Germinal center (tissue), 1 donor: ENCODE results near the gene ISLR2.
"Not testable (repeated sequence)": the region's sequence is repeated elsewhere in the genome, so short reads cannot be mapped to it uniquely, and the experiment has no call there.

Source experiments
- DNase-seq: peaks from one replicate; pipeline ENCODE4 v3.0.0; 2012; ENCODE audit warnings: mixed read lengths, low spot score

The ISLR2 gene

DNA sequence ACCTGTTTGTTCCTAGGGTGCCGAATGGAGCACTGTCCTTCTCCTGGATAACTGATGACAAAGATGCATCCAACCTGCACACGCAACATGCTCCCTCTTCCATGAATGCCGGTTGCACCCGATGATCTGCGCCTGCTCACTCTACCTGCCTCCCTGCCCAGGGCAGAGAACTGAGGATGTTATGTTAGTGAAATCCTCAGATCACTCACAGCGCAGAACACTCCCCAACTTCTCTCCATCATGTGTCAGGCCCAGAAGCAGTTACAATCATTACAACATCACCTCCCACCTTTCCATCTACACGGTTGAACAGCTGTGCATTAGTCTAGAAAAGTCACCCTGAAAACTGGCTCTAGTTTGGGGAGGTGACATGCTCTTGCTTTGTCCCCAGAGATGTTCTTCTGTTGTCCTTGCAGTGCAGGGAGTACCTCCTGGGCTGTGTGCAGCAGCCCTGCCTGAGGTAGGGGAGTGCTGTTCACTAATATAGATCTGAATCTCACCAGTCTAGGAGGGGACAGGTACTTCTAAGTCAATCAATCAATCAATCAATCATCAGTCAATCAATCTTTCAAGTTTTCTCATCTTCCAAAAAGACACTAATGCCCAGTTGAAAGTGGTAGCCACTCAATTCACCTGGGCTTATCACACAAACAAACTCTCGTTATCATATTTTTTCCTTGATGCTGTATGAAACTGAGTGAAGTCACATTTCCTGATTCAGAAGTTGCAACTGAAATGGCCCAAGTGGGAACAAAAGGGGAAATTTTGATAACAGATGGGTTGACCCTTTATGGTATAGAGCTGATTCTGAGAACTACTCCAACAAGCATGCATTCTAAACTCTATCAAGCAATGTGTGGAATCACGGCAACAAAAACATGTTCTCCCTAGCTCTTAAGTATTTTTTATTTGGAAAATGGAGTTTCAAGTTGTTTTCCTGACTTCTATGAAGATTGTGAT lies 27.8 kb downstream of the ISLR2 start:
- no peak for DNase-seq

- no peak for DNase-seq
These were observed 28.7 kb downstream of the ISLR2 start for GRCh38 chr15:74158855-74159650.

GRCh38 chr15:74159773-74160172 lies 29.4 kb downstream of the ISLR2 start:
- DNase-seq: no peak

DNA sequence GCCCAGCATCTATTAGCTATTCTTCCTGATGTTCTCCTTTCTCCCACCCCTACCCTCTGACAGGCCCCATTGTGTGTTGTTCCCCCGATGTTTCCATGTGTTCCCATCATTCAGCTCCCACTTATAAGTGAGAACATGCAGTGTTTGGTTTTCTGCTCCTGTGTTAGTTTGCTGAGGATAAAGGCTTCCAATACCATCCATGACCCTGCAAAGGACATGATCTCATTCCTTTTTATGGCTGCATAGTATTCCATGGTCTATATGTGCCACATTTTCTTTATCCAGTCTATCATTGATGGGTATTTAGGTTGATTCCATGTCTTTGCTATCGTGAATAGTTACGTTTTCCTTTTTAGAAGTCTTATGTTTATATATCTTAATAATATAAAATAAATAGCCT lies 30.0 kb downstream of the ISLR2 start:
- not testable (repeated sequence) for DNase-seq

DNA sequence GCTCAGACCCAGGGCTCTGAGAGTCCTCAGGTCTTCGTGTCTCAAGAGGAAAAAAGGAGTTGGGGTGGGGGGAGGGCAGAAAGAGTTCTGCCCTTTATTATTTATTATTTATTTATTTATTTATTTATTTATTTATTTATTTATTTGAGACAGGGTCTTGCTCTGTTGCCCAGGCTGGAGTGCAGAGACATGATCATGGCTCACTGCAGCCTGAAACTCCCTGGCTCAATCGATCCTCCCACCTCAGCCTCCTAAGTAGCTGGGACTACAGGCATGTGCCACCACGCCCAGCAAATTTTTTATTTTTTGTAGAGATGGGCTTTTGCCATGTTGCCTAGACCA lies 31.8 kb downstream of the ISLR2 start:
- DNase-seq: not testable (repeated sequence)

- DNase-seq: no peak
These were observed 35.1 kb downstream of the ISLR2 start for GRCh38 chr15:74165461-74165860.

DNA sequence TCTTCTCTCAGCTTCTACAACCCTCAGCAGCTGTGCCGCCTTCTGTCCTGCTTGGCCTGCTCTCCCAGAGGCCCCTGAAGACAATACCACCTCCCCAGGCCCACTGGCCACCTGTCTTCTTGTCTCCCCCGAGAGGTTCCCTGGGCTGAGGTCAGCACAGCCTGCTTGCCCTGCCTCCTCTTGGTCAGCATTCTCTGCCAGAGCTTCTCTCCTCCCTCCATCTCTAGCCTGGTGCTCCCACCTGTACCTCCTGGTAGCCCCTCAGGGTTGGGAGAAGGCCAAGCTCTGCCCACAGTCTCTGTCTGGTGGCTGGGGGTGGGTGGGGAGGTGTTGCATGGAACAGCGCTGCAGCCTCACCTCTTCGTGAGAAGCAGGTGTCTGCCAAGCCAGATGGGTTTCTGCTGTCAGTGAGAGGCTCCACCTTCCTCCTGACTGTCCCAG lies 37.5 kb downstream of the ISLR2 start:
- DNase-seq: no peak

DNA sequence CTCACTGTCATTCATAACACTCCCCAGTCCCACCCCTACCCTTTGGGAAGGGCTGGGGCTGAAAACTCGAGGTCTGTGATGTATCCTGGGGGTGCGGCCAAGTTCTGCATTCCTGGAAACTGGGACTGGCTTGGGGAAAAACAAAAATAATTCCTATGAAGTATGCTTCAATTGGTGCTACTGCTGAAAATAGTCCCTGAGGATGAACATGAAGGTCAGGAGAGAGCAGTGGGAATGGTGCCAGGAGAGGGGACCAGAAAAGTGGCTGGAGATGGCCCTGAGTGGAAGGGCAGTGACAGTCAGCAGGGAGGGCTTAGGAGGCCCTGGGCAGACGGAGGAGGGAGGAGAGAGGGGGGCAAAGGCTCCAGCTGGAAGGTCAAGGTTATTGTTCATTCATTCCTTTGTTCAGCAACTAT lies 38.3 kb downstream of the ISLR2 start:
- DNase-seq: no peak

GRCh38 chr15:74170071-74170844 lies 39.9 kb downstream of the ISLR2 start:
- DNase-seq: no peak

- DNase-seq: no peak
These were observed 40.6 kb downstream of the ISLR2 start for GRCh38 chr15:74170875-74171578.

- DNase-seq: no peak
These were observed 41.7 kb downstream of the ISLR2 start for GRCh38 chr15:74171965-74172541.

DNA sequence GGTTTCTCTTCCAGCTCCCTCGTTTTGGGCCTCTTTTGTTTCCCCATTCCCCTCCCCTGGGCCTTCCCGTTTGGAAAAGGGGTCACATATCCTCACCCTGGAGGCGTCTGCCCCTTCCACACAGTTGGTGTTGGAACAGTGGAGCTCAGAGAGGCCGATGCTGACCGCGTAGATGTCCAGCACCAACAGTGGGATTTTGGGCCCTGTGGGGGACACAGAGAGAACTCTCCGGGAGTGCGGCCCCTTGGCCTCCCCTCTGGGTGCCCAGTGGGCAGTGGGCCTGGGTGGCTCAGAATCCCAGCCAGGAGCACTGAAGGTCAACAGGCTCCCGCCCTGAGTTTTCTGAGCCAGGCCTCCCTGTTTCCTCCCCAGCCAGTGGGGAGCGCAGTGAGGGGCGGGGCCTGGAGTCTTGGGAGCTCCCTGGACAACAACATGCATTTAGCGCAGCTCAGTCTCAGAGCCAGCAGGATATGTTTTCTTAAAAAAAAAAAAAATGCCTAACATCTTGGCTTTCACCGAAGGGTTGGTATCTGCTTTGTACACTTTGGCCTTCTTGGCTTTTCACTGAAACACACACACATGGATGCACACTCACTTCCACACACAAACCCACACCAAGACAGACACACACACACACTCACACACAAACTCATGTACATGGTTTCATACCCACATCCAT lies 42.5 kb downstream of the ISLR2 start:
- DNase-seq: no peak

GRCh38 chr15:74173380-74174218 lies 43.2 kb downstream of the ISLR2 start, which contains the start of gene ISLR:
Gene ISLR, plus strand, starts transcription at chr15:74173710. Its CDS starts 1,149 bp downstream, at chr15:74174859.
- no peak for DNase-seq

DNA sequence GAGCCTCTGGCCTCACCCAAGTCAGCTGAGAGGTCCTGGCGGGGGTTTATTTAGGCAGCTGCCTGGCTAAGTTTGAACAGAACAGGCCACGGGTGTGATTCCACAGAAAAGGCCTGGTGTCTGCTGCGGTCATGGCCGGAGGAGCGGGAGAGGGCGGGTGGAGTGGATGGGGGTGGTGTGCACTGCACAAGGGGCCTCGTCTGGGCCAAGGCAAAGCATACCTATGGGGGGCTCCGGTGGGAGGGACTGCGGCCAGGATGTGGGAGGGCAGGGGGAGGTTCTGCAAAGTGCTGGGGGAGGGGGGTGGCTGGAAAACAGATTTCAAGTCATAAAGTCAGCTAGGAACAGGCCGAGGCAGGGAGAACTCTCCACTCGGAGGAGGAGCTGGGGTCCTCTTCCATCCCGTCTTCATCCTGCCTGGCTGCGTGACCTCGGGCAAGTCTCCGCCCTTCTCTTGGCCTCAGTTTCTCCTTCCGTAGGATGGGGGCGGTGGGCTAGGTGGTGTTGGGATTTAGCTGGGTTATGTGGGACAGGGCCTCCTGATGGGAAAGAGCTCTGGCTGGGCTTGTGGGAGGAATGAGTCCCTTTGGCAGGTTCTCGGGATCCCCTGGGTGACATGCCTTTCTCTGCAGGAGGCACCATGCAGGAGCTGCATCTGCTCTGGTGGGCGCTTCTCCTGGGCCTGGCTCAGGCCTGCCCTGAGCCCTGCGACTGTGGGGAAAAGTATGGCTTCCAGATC lies 44.0 kb downstream of the ISLR2 start:
- no peak for DNase-seq

GRCh38 chr15:74174958-74175253 lies 44.5 kb downstream of the ISLR2 start:
- no peak for DNase-seq

- no peak for DNase-seq
These were observed 45.1 kb downstream of the ISLR2 start for GRCh38 chr15:74175271-74176191.

DNA sequence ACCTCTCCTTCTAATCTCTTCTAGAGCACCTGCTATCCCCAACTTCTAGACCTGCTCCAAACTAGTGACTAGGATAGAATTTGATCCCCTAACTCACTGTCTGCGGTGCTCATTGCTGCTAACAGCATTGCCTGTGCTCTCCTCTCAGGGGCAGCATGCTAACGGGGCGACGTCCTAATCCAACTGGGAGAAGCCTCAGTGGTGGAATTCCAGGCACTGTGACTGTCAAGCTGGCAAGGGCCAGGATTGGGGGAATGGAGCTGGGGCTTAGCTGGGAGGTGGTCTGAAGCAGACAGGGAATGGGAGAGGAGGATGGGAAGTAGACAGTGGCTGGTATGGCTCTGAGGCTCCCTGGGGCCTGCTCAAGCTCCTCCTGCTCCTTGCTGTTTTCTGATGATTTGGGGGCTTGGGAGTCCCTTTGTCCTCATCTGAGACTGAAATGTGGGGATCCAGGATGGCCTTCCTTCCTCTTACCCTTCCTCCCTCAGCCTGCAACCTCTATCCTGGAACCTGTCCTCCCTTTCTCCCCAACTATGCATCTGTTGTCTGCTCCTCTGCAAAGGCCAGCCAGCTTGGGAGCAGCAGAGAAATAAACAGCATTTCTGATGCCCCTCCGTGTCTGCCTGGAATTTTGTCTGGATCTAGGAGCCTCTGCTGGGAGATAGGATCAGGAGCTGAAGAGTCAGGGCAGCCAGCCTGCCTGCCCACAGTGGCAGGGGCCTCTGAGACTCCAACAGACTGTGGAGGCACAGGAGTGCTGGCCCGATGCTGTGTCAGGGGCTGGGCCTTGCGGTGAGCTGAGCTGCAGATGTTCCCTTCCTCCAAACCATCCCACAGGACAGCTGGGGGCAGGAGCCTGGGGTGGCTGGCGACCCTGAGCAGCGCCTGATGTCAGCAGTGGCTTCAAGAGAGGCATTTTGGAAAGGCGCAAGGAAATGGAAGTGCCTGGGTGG lies 46.2 kb downstream of the ISLR2 start:
- DNase-seq: no peak
